Activated T-cell treated with anti-CD3 and anti-CD28 coated beads, Interleukin-2, amount 50 U/mL, for 72 hours (primary cell): ENCODE measurements around the gene GNG7. TPM values are rescaled to one million over a fixed set of nuclear protein-coding genes. Genes with fewer than 3 reads are reported as not detected.

Experiments used
- ATAC-seq, 2 donors: fragments of 150-1000 bp; cut with Tn5 transposase; replicated peaks in 1 of 2; 2 replicates each; pipeline ENCODE4 v1.10.0; 2021; ENCODE audit warnings: moderate library complexity in 2 of 2, mild to moderate bottlenecking in 1 of 2
- DNase-seq, 2 donors: peaks; one replicate each; pipeline ENCODE4 v3.0.0; 2021 to 2022; ENCODE audit warnings: mixed read lengths in 1 of 2
- H3K27ac Mint-ChIP-seq: one replicate; pipeline ENCODE4 v1.8.0; 2022; ENCODE audit warnings: mild to moderate bottlenecking, moderate library complexity, mixed read lengths
- H3K27me3 Mint-ChIP-seq: one replicate; pipeline ENCODE4 v1.8.0; 2022; ENCODE audit warnings: low read depth, mixed read lengths
- H3K36me3 Mint-ChIP-seq, 2 donors: one replicate each; pipeline ENCODE4 v1.8.0; 2022; ENCODE audit warnings: mixed read lengths in 2 of 2, mild to moderate bottlenecking in 1 of 2; ENCODE audit not compliant: insufficient read depth in 2 of 2
- H3K4me1 Mint-ChIP-seq: one replicate; pipeline ENCODE4 v1.8.0; 2022; ENCODE audit warnings: low read depth, mixed read lengths
- H3K4me3 Mint-ChIP-seq, 2 donors: one replicate each; pipeline ENCODE4 v1.8.0; 2022; ENCODE audit warnings: mild to moderate bottlenecking in 2 of 2, mixed read lengths in 2 of 2, moderate library complexity in 2 of 2
- H3K9me3 Mint-ChIP-seq, 2 donors: one replicate each; pipeline ENCODE4 v1.8.0; 2022; ENCODE audit warnings: mixed read lengths in 2 of 2
- total RNA-seq, 2 donors: library from RNA; stranded (reverse); gene quantifications; one replicate each; pipeline ENCODE4 v1.2.3, GENCODE V29; 2022

The GNG7 gene
- total RNA-seq: 1 to 10 TPM; 1.3 TPM

DNA sequence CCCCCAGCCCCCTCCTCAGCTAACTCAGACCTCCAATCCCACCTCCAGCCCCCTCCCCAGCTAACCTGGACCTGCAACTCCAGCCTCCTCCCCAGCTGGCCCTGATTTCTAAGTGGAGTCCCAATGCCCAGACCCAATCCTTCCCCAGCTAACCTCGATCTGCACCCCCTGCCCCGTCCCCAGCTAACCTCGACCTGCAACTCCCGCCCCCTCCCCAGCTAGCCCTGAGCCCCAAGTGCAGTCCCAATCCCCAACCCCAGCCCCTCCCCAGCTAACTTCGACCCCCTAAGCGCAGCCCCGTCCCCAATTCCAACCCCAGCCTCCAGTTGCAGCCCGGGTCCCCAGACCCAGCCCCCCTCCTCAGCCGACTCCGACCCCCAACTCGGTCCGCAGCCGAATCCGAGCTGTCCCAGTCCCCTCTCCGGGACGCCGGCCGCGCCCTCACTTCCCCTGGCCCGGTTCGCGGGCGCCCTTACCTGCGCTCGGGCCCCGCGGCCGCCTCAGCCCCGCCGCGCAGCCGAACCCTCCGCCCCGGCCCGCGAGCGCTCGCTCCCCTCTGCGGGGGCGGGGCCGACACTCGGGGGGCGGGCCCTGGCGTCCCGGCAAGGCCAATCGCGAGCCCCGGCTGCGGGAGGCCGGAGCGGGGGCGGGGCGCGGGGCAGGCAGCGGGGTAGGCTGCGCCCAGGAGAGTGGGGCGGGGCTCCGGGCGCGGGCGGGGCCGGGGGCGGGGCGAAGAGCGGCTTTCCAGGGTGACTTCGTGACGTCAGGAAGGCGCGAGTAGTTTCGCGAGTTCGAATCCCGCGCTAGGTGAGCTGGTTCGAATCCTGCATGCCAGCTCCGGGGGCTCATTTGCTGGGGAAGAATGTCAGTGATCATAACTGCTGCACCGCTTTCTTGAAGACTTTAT, at the start of gene GNG7:
Gene GNG7 (minus strand): TSS at position 525 of the 907 bp plus-strand sequence. CDS start 182,006 bp downstream, outside the sequence.
- Mint-ChIP-seq H3K4me1 (peaks cover 15% of the 10 kb centered on the region), H3K27me3 (no peaks in the 10 kb centered on the region), H3K9me3 (no peaks in the 10 kb centered on the region), H3K4me3 (peak within 1 kb of the TSS; percentile 69 to 81), H3K27ac (no peak within 1 kb of the TSS), H3K36me3 (no peaks in the 10 kb centered on the region)
- DNase-seq (peak; percentile 96 to 98), ATAC-seq (peak; percentile 100)

- Mint-ChIP-seq H3K4me1 (peaks cover 13% of the 10 kb centered on the region), H3K27ac (no peak overlapping the region), H3K36me3 (peaks cover 0 to 3% of the 10 kb centered on the region in 2 donors), H3K27me3 (no peaks in the 10 kb centered on the region), H3K9me3 (no peaks in the 10 kb centered on the region), H3K4me3 (no peak overlapping the region)
- ATAC-seq (no peak), DNase-seq (no peak)
Measured at GRCh38 chr19:2751438-2751830, 48.9 kb upstream of the GNG7 start.

GRCh38 chr19:2750808-2751437, 48.4 kb upstream of the GNG7 start:
- no peak for ATAC-seq
- Mint-ChIP-seq H3K27ac (no peak overlapping the region), H3K4me1 (peaks cover 13% of the 10 kb centered on the region), H3K36me3 (peaks cover 0 to 3% of the 10 kb centered on the region in 2 donors), H3K4me3 (no peak overlapping the region), H3K27me3 (no peaks in the 10 kb centered on the region), H3K9me3 (no peaks in the 10 kb centered on the region)
- DNase-seq: no peak

DNA sequence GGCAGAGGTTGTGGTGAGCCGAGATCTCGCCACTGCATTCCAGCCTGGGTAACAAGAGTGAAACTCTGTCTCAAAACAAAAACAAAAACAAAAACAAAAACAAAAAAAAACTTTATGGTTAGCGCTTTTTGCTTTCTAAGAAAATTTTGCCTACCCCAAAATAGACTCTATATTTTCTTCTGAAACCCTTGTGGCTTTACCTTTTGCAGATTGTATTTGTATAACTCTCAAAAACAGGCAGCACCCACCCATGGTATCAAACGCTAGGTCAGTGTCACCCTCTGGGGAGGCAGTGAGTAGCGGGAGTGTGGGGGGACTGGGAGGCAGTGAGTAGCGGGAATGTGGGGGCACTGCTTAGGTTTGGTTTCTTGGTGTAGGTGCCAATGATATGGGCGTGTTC, 44.9 kb upstream of the GNG7 start:
- H3K36me3 Mint-ChIP-seq: no peaks in the 10 kb centered on the region
- DNase-seq (no peak), ATAC-seq (no peak)
- H3K4me1 Mint-ChIP-seq: no peaks in the 10 kb centered on the region
- no peaks in the 10 kb centered on the region for H3K9me3 Mint-ChIP-seq
- no peak overlapping the region for H3K27ac Mint-ChIP-seq
- no peak overlapping the region for H3K4me3 Mint-ChIP-seq
- H3K27me3 Mint-ChIP-seq: peaks cover 15% of the 10 kb centered on the region

DNA sequence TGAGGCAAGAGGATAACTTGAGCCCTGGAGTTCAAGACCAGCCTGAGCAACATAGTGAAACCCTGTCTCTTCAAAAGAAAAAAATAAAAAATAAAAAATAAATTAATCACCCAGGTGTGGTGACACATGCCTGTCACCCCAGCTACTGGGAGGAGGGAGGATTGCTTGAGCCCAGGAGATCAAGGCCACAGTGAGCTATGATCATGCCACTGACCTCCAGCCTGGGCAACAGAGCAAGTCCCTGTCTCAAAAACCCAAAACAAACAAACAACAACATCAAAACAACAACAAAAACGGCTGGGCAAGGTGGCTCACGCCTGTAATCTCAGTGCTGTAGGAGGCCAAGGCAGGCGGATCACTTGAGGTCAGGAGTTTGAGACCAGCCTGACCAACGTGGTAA, 41.6 kb upstream of the GNG7 start:
- Mint-ChIP-seq H3K36me3 (peaks cover 0 to 2% of the 10 kb centered on the region in 2 donors), H3K9me3 (no peaks in the 10 kb centered on the region), H3K27me3 (peaks cover 25% of the 10 kb centered on the region), H3K4me1 (peaks cover 9% of the 10 kb centered on the region), H3K4me3 (no peak overlapping the region), H3K27ac (no peak overlapping the region)
- ATAC-seq (no peak), DNase-seq (no peak)

DNA sequence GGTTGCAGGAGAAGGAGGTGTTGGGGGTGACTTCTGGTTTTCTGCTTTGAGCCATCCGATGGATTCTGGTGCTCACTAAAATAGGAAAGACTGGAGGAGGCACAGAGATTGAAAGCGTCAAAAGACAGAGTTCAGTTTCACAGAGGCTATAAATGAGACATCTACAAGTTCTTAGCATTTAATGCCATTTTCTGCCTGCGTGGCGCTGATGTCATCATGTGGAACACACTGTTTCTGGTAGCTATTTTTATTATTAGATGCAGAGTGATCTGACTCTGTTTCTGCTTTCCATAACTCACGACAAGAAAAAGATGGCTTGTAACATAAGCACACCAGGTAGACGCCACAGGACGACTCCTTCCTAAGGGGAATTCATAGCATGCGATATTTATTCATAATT, 40.6 kb upstream of the GNG7 start:
- no peak for ATAC-seq
- DNase-seq: no peak
- H3K4me1 Mint-ChIP-seq: peaks cover 17% of the 10 kb centered on the region
- peaks cover 25% of the 10 kb centered on the region for H3K27me3 Mint-ChIP-seq
- H3K27ac Mint-ChIP-seq: no peak overlapping the region
- peaks cover 4 to 7% of the 10 kb centered on the region in 2 donors for H3K36me3 Mint-ChIP-seq
- no peak overlapping the region for H3K4me3 Mint-ChIP-seq
- no peaks in the 10 kb centered on the region for H3K9me3 Mint-ChIP-seq

GRCh38 chr19:2740314-2740656, 37.8 kb upstream of the GNG7 start:
- peak in 1 of 2 donors; percentile 1 for ATAC-seq
- peak overlapping the region; percentile 96 to 97 for H3K4me3 Mint-ChIP-seq
- no peak overlapping the region for H3K27ac Mint-ChIP-seq
- no peak for DNase-seq
- H3K9me3 Mint-ChIP-seq: no peaks in the 10 kb centered on the region
- H3K4me1 Mint-ChIP-seq: peaks cover 28% of the 10 kb centered on the region
- H3K36me3 Mint-ChIP-seq: peaks cover 11 to 15% of the 10 kb centered on the region in 2 donors
- H3K27me3 Mint-ChIP-seq: peaks cover 25% of the 10 kb centered on the region

DNA sequence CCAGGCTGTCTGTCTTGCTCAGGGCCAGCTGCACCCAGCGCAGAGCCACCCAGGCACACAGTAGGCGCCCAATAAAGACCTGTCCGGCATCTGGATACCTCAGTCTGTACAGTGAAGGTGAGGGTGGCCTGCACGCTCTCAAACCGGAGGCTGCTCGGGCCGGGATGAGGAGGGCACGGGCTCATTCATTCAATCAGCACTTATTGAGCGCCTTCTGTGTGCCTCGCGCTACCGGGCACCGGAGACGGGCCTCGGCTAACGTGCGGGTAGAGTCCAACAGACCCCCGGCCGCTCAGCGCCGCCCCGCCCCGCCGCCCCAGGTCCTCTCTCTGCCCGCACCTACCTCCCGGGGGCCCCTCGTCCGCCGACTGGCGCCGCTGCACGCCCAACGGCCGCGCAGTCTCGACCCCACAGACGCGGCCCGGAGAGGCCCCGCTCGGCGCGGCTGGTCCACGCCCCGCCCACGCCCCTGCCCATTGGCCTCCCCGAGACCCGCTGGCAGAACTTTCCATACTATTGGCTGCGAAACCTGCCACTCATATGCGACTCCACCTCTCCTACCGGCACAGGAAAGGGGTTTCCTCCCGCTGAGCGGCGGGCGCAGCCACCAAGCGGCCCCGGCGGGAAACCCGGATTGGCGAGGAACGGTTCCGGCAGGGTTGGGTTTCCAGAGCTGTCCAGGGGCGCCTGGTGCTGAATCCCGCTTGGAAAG, 37.3 kb upstream of the GNG7 start, which contains the start of gene SLC39A3:
Gene SLC39A3 (minus strand): TSS at position 416 of the 712 bp plus-strand sequence. CDS start 2,760 bp downstream, outside the sequence.
- no peaks in the 10 kb centered on the region for H3K9me3 Mint-ChIP-seq
- peak; percentile 99 for ATAC-seq
- peak; percentile 99 to 100 for DNase-seq
- H3K4me3 Mint-ChIP-seq: peak within 1 kb of the TSS; percentile 96 to 97
- peaks cover 28% of the 10 kb centered on the region for H3K4me1 Mint-ChIP-seq
- peak within 1 kb of the TSS; percentile 45 for H3K27ac Mint-ChIP-seq
- H3K36me3 Mint-ChIP-seq: peaks cover 11 to 15% of the 10 kb centered on the region in 2 donors
- peaks cover 25% of the 10 kb centered on the region for H3K27me3 Mint-ChIP-seq

GRCh38 chr19:2736550-2737190, 34.2 kb upstream of the GNG7 start:
- no peak overlapping the region for H3K4me3 Mint-ChIP-seq
- H3K4me1 Mint-ChIP-seq: peaks cover 28% of the 10 kb centered on the region
- peaks cover 11 to 15% of the 10 kb centered on the region in 2 donors for H3K36me3 Mint-ChIP-seq
- no peak for DNase-seq
- H3K9me3 Mint-ChIP-seq: no peaks in the 10 kb centered on the region
- H3K27ac Mint-ChIP-seq: no peak overlapping the region
- ATAC-seq: no peak
- H3K27me3 Mint-ChIP-seq: peaks cover 3% of the 10 kb centered on the region

DNA sequence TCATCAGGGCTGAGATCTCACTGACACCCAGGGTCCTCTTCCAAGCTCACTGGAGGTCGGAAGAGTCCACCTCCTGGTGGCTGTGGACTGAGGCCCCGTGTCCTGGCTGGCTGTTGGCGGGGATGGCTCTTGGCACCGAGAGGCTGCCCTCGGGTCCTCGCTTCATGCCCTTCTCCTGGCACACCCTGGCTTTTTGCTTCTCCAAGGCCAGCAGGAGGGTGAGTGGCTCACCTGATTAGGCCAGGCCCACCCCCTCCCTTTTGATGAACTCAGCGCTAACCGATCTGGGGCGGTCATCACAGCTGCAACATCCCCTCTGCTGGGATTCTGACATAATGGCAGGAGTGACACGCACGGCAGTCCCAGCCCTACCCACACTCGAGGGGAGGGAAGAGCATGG, 32.9 kb upstream of the GNG7 start:
- Mint-ChIP-seq H3K27ac (no peak overlapping the region), H3K4me1 (peaks cover 28% of the 10 kb centered on the region), H3K9me3 (no peaks in the 10 kb centered on the region), H3K4me3 (no peak overlapping the region), H3K36me3 (peaks cover 11 to 15% of the 10 kb centered on the region in 2 donors), H3K27me3 (no peaks in the 10 kb centered on the region)
- DNase-seq: no peak
- ATAC-seq: no peak

- no peak overlapping the region for H3K4me3 Mint-ChIP-seq
- H3K27me3 Mint-ChIP-seq: no peaks in the 10 kb centered on the region
- DNase-seq: no peak
- ATAC-seq: no peak
- peaks cover 11 to 15% of the 10 kb centered on the region in 2 donors for H3K36me3 Mint-ChIP-seq
- H3K27ac Mint-ChIP-seq: no peak overlapping the region
- no peaks in the 10 kb centered on the region for H3K9me3 Mint-ChIP-seq
- H3K4me1 Mint-ChIP-seq: peaks cover 23% of the 10 kb centered on the region
Measured at GRCh38 chr19:2734589-2735288, 32.2 kb upstream of the GNG7 start.

GRCh38 chr19:2733930-2734588, 31.6 kb upstream of the GNG7 start:
- Mint-ChIP-seq H3K36me3 (peaks cover 9 to 15% of the 10 kb centered on the region in 2 donors), H3K27ac (no peak overlapping the region), H3K4me1 (peaks cover 18% of the 10 kb centered on the region), H3K9me3 (no peaks in the 10 kb centered on the region), H3K27me3 (no peaks in the 10 kb centered on the region), H3K4me3 (no peak overlapping the region)
- ATAC-seq (no peak), DNase-seq (no peak)
